Gastrocnemius medialis (tissue), 4 donors: ENCODE results near the gene PFKFB2. TPM values are rescaled to one million over a fixed set of nuclear protein-coding genes. Genes with fewer than 3 reads are reported as not detected.
A peak's percentile ranks its signal among the peaks of the same experiment; 100 is the strongest.

Experiments
- ATAC-seq, 2 donors: fragments of 150-250 bp; one replicate each; pipeline ENCODE4 v1.9.1; 2016
- DNase-seq, 2 donors: peaks; one replicate each; pipeline ENCODE4 v3.0.0-alpha.2; 2019
- H3K27ac ChIP-seq, 4 donors: fragments of 200-600 bp; sonication (generic); 1 replicate in 1 of 4; 2 replicates in 3 of 4; pipeline ENCODE4 v1.5.1; 2016 to 2018; ENCODE audit warnings: mild to moderate bottlenecking in 2 of 4, moderate library complexity in 1 of 4
- H3K27me3 ChIP-seq, 3 donors: fragments of 200-600 bp; sonication (generic) in 2 of 3; 1 replicate in 1 of 3; 2 replicates in 2 of 3; pipeline versions ENCODE4 v1.5.1 to v1.6.0; 2016 to 2019; ENCODE audit warnings: mild to moderate bottlenecking in 1 of 3, moderate library complexity in 1 of 3
- H3K36me3 ChIP-seq, 2 donors: fragments of 200-600 bp; sonication (generic) in 1 of 2; one replicate each; pipeline ENCODE4 v1.5.1; 2017 to 2018
- H3K4me1 ChIP-seq, 2 donors: fragments of 200-600 bp; sonication (generic) in 1 of 2; one replicate each; pipeline ENCODE4 v1.5.1; 2016 to 2017; ENCODE audit warnings: mild to moderate bottlenecking in 2 of 2
- H3K4me3 ChIP-seq, 4 donors: fragments of 200-600 bp; sonication (generic) in 3 of 4; 1 replicate in 1 of 4; 2 replicates in 3 of 4; pipeline ENCODE4 v1.5.1; 2016 to 2019; ENCODE audit warnings: mild to moderate bottlenecking in 2 of 4
- H3K9me3 ChIP-seq, 3 donors: fragments of 200-600 bp; sonication (generic) in 2 of 3; 1 replicate in 1 of 3; 2 replicates in 2 of 3; pipeline ENCODE4 v1.5.1; 2016 to 2019
- CTCF ChIP-seq, 5 experiments: fragments of 450-650 bp in 3 of 5; fragments of 200-600 bp in 2 of 5; sonication (generic) in 2 of 5; IDR thresholded peaks in 4 of 5; conservative IDR thresholded peaks in 1 of 5; 1 replicate in 4 of 5; 2 replicates in 1 of 5; pipeline ENCODE4 v1.5.1; 2016 to 2019; ENCODE audit warnings: antibody characterized with exemption in 5 of 5, mild to moderate bottlenecking in 3 of 5, moderate library complexity in 3 of 5
- POLR2A ChIP-seq, 2 donors: fragments of 450-650 bp; IDR thresholded peaks; one replicate each; pipeline ENCODE4 v1.6.1; 2017; ENCODE audit warnings: antibody characterized with exemption in 2 of 2, mild to moderate bottlenecking in 2 of 2, moderate library complexity in 2 of 2
- in situ Hi-C, 4 donors: fragments of 200-750 bp; cut with MboI; loops; one replicate each; pipeline versions ENCODE4 v1.15.0 to v1.8.0; 2017; ENCODE audit warnings: low sequenced_read_pairs in 4 of 4
- intact Hi-C: fragments of 100-400 bp; cut with DNase I; formaldehyde crosslinking; loops from one replicate; pipeline ENCODE4 v1.15.1; 2023; ENCODE audit warnings: low total_unique reads
- total RNA-seq, 4 donors: library from RNA; depleted of rRNA; stranded (reverse); fragments of >200 nt; gene quantifications; one replicate each; pipeline versions ENCODE4 v1.1.0 to v1.2.3, GENCODE V29; 2016

Gene PFKFB2
- total RNA-seq, 4 donors from 2014 or later: 35.5 to 40.3 (median 37.6) TPM

DNA sequence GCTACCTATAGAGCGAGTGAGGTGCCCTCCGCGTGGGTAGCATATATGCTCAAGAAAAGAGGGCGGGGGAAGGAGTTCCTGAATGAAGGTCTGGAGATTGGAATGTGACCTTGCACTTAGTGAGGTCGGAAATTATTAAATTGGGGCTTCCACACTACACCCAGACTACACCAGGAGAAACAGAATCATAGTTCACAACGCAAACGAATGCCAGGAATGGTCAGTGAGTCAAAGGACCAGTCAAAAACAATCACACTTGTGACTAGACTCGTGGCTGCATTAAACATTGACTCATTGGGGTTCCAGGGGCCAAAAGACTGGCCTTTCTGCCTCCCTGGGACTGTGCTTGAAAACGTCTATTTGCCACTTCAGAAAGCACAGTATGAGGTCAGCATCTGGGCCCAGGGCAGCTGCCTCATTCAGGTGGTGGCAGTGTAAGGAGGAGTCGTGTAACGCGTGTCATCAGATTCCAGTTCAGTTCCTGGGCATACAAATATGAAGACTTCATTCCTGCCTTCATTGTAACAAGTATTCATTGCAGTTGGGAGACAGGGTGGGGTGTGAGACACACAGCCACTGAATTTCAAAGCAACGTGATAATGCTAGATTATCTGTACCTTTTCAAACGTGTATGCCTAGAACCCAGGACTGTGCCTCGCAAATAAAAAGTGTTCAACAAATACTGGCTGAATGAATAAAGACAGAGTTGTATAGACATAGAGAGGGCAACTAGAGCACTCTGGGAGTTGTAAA is 1.7 kb upstream of the PFKFB2 start, which contains the start of gene YOD1:
YOD1 (minus strand) TSS at position 18 of the 753 bp plus-strand sequence. CDS start 178 bp downstream, outside the sequence.
- H3K27ac ChIP-seq: peak within 1 kb of the TSS; percentile 93 to 95 (median 94)
- peak within 1 kb of the TSS; percentile 77 to 95 (median 90) for H3K4me3 ChIP-seq
- no peaks in the 10 kb centered on the region for H3K9me3 ChIP-seq
- DNase-seq (peak in 1 of 2 donors; percentile 24), ATAC-seq (peak in 1 of 2 donors; percentile 1)
- in situ Hi-C loops (loop anchor here in 2 of 4 donors (25.0 kb wide), 2 partner anchors 414 to 736 kb away; partner anchors contain the start of gene DYRK3 (in 1 of the 2)), intact Hi-C loops (loop anchor here (5.0 to 10.0 kb wide), 4 partner anchors 144 to 547 kb away; partner anchors contain the start of genes CD55 and RASSF5)
- peaks cover 0 to 17% of the 10 kb centered on the region in 2 donors for H3K36me3 ChIP-seq
- H3K4me1 ChIP-seq: peaks cover 43 to 51% of the 10 kb centered on the region in 2 donors
- H3K27me3 ChIP-seq: no peaks in the 10 kb centered on the region
- TF ChIP-seq POLR2A (IDR thresholded peaks at IDR 0.05) (peak in 1 of 2 donors; percentile 21), CTCF (IDR thresholded peaks at IDR 0.05 in 4 of 5, conservative IDR thresholded peaks at IDR 0.05 in 1 of 5) (no peak)

- intact Hi-C loops: loop anchor here (5.0 to 10.0 kb wide), 4 partner anchors 147 to 550 kb away; partner anchors contain the start of genes CD55 and RASSF5
- Histone ChIP-seq H3K27me3 (no peaks in the 10 kb centered on the region), H3K9me3 (no peaks in the 10 kb centered on the region), H3K27ac (peak overlapping the region; percentile 93 to 95 (median 94)), H3K36me3 (peaks cover 0 to 1% of the 10 kb centered on the region in 2 donors), H3K4me1 (peaks cover 40 to 58% of the 10 kb centered on the region in 2 donors), H3K4me3 (peak overlapping the region in 3 of 4 donors; percentile 9 to 77 (median 74))
- no peak for DNase-seq
- TF ChIP-seq CTCF (IDR thresholded peaks at IDR 0.05 in 4 of 5, conservative IDR thresholded peaks at IDR 0.05 in 1 of 5): no peak
- no peak for TF ChIP-seq POLR2A (IDR thresholded peaks at IDR 0.05)
- in situ Hi-C loops: loop anchor here in 2 of 4 donors (25.0 kb wide), 2 partner anchors 417 to 733 kb away; partner anchors contain the start of gene DYRK3 (in 1 of the 2)
- no peak for ATAC-seq
Measured at GRCh38 chr1:207054491-207054890, 1.4 kb downstream of the PFKFB2 start.

- intact Hi-C loops (loop anchor here (5.0 to 10.0 kb wide), 3 partner anchors 363 to 762 kb away; partner anchors contain the start of gene RASSF5), in situ Hi-C loops (loop anchor here in 2 of 4 donors (25.0 kb wide), 2 partner anchors 418 to 732 kb away; partner anchors contain the start of gene DYRK3 (in 1 of the 2))
- H3K27me3 ChIP-seq: no peaks in the 10 kb centered on the region
- DNase-seq (peak in 1 of 2 donors; percentile 57), ATAC-seq (peak in 1 of 2 donors; percentile 19)
- peak overlapping the region in 2 of 4 donors; percentile 7 to 77 for H3K4me3 ChIP-seq
- H3K9me3 ChIP-seq: no peaks in the 10 kb centered on the region
- peaks cover 50 to 64% of the 10 kb centered on the region in 2 donors for H3K4me1 ChIP-seq
- TF ChIP-seq POLR2A (IDR thresholded peaks at IDR 0.05) (peak; percentile 52 to 79), CTCF (IDR thresholded peaks at IDR 0.05 in 4 of 5, conservative IDR thresholded peaks at IDR 0.05 in 1 of 5) (no peak)
- H3K27ac ChIP-seq: peak overlapping the region; percentile 93 to 95 (median 94)
- no peaks in the 10 kb centered on the region for H3K36me3 ChIP-seq
Measured at GRCh38 chr1:207055386-207056001, 2.4 kb downstream of the PFKFB2 start.

GRCh38 chr1:207056673-207057072 is 3.6 kb downstream of the PFKFB2 start:
- in situ Hi-C loops (loop anchor here in 2 of 4 donors (25.0 kb wide), 2 partner anchors 419 to 731 kb away; partner anchors contain the start of gene DYRK3 (in 1 of the 2)), intact Hi-C loops (loop anchor here (5.0 to 10.0 kb wide), 3 partner anchors 364 to 761 kb away; partner anchors contain the start of gene RASSF5)
- ATAC-seq (peak; percentile 41 to 43), DNase-seq (peak; percentile 67 to 73)
- Histone ChIP-seq H3K27me3 (no peaks in the 10 kb centered on the region), H3K4me1 (peaks cover 44 to 65% of the 10 kb centered on the region in 2 donors), H3K36me3 (peaks cover 0 to 6% of the 10 kb centered on the region in 2 donors), H3K9me3 (no peaks in the 10 kb centered on the region), H3K27ac (peak overlapping the region; percentile 93 to 95 (median 94)), H3K4me3 (peak overlapping the region; percentile 2 to 21 (median 10))
- TF ChIP-seq POLR2A (IDR thresholded peaks at IDR 0.05): peak; percentile 65 to 72
- TF ChIP-seq CTCF (IDR thresholded peaks at IDR 0.05 in 4 of 5, conservative IDR thresholded peaks at IDR 0.05 in 1 of 5): no peak
